HG03175 (cell line): ENCODE results near the gene PPIL4.

Experiments
- ATAC-seq: cut with Tn5 transposase; IDR thresholded peaks from one replicate; pipeline ENCODE4 v1.9.1; 2021; ENCODE audit warnings: mild to moderate bottlenecking, moderate library complexity; ENCODE audit not compliant: unreplicated experiment

PPIL4 gene, protein sequence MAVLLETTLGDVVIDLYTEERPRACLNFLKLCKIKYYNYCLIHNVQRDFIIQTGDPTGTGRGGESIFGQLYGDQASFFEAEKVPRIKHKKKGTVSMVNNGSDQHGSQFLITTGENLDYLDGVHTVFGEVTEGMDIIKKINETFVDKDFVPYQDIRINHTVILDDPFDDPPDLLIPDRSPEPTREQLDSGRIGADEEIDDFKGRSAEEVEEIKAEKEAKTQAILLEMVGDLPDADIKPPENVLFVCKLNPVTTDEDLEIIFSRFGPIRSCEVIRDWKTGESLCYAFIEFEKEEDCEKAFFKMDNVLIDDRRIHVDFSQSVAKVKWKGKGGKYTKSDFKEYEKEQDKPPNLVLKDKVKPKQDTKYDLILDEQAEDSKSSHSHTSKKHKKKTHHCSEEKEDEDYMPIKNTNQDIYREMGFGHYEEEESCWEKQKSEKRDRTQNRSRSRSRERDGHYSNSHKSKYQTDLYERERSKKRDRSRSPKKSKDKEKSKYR

DNA sequence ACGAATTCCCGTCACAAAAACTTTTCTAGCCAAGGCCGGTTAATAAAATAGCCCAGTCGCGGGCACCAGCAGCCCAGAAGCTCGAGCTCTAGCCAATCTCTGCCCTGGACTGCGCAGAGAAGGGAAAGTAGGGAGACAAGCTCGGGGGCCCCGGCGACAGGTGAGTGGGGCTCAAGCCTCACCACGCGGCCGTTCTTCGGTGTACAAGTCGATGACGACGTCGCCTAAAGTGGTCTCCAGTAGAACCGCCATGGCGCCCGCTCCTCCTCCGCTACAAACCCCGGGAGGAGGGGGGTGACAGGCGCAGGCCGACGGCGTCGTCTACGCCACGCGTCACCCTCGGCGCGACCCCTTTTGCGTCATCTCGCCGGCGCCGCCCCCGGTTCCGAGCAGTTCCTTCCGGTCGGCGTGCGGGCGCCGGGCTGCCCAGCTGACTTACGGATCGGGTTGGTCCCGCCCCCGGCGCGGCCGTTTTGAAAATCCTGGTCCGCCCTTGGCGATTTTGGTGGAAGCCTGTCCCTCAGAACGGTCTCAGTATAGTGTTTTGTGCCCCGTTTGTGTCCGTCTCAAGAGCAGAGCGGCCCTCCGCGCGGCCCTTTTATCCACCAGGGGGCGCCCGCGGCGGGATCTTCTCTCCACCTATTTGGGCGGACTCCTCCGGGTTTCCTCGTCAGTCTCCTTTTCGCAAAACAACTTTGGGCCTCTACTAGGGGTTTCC is at the start of gene PPIL4:
PPIL4 (minus strand) TSS at position 290 of the 718 bp plus-strand sequence; CDS start at position 252, 38 bp downstream.
- peak; percentile 88 for ATAC-seq

DNA sequence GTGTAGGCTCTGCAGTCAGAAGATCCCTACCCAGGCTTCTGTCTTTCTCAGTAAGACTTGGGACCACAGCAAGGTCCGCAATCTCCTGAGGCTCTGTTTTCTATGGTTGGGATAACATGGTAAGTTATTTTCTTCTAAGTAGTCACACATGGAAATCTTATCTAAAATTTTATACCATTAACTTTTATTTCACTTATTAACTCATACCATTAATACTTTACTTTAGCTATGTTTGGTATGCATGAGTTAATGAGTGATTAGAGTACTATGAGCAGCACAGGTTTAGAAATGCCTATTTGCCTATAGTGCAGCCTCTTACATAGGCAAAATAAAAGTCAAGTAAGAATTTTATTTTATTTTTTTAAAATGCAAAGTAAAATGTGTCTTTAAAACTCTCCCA is 47.6 kb upstream of the PPIL4 start:
- no peak for ATAC-seq

DNA sequence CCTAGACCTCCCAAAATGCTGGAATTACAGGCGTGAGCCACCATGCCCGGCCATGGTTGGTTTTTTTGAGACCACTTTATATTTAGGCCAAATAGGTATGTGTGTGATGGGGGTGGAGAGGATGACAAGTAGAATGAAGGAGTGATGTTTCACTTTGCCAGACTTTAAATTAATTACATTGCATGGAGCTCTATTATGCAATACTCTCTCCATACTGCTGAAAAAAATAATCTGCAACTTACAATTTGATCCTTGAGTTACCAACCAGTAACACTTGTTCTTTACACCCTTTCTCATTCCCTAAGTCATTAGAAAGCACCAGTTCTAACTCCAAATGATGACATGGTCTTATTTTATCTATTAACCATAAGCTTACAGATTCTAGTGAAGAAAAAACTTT is 47.1 kb upstream of the PPIL4 start:
- no peak for ATAC-seq

DNA sequence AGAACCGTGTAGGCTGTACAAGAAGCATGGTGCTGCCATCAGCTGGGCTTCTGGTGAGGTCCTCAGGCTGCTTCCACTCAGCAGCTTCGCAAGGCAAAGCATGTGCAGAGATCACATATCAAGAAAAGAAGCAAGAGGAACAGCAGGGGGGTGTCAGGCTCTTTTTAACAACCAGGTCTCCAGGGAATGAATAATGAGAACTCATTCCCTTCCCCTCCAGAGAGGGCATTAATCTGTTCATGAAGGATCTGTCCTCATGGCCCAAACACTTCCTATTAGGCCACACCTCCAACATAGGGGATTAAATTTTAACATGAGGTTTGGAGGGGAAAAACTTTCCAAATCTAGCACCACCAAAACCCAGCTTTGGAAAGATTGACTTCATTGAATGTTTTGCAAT is 40.3 kb upstream of the PPIL4 start:
- no peak for ATAC-seq

DNA sequence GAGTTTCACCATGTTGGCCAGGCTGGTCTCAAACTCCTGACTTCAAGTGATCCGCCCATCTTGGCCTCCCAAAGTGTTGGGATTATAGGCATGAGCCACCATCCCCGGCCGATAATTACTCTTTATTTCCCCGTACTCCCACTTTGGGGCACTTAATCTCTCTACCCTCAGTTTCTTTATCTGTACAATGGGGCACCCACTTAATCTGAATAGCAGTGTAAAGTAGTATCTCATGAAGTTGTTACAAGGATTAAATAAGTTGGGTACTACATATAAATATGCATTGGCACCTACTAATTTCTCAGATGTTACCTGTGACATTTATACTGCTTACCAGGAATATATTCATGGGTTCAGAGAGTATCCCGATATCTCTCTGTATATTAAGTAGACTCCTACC is 35.5 kb upstream of the PPIL4 start:
- ATAC-seq: no peak

DNA sequence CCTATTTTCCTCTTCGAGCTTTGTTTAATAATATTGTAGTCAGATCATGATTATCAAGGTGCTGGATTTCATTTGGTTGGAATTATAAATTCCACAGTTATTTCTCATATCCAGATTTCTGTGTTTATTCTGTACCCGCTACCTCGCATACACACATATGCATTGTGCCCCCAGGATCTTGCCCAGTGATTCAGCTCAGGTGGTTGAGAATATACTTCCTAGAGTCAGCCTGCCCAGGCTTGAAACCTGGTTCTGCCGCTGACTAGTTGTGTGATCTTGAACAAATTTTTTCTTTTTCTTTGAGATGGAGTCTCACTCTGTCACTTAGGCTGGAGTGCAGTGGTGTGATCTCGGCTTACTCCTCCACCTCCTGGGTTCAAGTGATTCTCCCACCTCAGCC is 35.0 kb upstream of the PPIL4 start:
- no peak for ATAC-seq

DNA sequence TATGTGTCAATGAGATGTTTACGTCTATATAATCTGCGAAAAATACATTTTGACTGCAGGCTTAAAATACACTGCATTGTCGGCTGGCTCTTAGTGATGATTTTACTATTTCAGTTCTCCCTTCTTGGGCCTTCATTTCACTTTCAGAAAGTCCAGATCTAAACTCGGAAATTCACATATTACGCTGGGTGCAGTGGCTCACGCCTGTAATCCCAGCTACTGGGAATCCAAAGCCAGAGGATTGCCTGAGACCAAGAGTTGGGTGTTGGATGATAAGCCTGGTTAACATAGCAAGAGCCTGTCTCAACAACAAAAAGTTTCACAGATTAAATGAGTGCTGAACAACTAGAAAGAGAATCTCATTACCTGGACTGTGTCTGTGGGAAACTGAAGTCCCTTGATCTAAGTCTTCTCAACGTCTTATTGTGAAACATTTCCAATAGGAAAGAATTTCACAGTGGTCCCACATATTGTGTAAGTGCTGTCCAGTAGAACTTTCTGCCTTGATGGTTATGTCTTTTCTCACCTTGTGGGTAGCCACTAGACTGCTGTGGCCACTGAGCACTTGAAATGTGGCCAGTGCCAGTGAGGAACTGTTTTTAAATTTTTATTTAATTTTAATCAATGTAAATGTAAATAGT is 22.2 kb upstream of the PPIL4 start:
- ATAC-seq: no peak

DNA sequence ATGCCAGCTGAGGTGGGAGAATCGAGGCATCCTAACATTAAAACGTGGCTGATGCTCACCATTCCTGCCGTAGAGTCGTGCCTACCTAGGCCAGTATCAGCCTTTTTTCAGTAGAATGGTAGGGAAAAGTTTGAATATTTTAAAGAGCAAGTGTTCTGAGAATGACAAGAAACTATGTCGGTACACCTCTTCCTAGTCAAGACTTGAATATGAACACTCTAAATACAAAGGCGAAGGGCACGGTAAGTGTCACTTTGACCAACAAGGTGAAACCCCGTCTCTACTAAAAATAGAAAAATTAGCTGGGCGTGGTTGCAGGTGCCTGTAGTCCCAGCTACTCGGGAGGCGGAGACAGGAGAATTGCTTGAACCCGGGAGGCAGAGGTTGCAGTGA is 21.3 kb upstream of the PPIL4 start:
- no peak for ATAC-seq

DNA sequence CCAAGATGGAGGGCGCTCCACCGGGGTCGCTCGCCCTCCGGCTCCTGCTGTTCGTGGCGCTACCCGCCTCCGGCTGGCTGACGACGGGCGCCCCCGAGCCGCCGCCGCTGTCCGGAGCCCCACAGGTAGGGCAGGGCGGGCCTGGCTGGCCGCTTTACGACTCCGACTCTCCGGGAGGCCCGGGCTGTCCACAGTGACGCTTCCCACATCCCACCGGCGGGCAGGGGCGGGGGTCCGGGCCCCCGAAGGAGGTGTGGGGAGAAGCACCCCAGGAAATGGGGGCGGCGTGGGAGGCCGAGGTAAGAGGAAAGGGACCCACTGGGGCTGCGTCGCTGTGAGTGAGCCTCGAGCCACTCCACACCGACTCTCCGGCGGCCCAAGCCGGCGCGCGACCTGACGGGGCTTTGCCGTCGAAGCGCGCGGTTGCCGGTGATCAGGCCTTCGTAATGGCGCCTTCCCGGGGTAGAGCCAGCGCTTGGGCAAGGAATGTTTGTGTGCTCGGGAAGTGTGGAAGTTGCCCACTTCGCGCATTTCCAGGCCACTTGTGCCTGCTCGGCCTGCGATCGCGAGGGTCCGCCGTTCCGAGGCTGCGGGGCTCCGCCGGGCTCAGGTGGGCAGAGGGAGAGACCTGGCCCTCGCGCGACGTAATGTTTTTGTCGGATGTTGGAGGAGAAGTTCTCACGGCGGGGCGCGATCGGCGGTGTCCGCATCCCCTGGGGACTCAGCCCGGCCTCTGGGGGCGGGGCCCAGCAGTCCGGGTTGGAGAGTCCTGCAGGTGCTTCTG is 20.8 kb upstream of the PPIL4 start:
- ATAC-seq: peak; percentile 28

DNA sequence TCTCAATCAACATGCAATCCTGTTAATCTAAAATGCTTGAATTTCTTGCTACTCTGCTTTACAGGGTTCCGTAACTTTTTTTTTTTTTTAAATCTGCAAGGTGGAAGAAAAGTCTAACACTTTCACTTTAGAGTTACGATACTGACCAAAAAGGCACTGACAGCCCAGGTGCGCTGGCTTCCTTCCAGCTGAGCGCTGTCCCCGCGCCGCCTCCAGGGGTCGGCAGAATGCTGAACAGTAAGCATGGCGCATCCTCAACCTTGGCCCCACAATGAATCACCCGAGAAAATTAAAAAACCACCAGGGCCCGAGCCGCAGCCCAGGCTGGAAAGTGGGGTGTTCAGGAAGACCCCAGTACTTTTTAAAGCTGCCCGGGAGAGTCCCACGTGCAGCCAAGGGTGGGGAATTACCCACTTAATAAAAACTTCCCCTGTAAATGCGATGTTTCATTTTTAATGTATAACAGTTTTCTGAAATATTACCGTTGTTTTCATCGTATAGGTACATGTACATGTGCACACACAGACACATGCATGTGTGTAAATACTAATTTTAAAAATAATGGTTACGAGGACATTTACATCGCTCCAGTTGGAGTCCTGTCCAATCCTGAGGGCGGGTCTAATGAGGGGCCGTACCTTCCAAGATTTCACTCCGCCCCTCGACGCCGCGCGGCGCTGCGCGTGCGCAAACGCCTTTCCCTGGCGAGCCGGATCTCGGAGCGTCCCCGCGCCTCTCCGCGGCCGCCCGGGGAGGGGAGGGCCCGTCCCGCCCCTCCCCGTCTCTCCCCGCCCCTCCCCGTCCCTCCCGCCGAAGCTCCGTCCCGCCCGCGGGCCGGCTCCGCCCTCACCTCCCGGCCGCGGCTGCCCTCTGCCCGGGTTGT is 19.9 kb upstream of the PPIL4 start, which contains the start of gene GINM1:
GINM1 (plus strand) TSS at position 849 of the 883 bp plus-strand sequence. CDS start 40 bp downstream, outside the sequence.
- peak; percentile 82 for ATAC-seq

DNA sequence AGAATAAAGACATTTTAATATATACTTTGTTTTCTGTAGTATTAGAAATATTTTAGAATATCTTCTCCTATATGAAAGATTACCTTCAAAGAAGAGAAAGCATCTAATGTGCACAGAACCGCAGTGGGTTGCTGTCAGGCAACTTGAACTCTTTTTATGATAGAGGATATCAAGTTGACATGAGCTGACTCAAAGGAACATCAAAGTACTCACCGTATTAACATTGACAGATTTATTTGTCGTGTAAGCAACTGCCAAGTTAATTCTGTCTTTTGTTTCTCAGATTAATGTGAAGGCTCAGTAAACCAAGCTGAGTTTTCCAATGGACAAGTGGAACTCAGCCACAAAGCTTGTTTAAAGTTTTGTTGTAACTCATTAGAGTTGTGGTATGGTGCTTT is 18.1 kb upstream of the PPIL4 start:
- no peak for ATAC-seq

DNA sequence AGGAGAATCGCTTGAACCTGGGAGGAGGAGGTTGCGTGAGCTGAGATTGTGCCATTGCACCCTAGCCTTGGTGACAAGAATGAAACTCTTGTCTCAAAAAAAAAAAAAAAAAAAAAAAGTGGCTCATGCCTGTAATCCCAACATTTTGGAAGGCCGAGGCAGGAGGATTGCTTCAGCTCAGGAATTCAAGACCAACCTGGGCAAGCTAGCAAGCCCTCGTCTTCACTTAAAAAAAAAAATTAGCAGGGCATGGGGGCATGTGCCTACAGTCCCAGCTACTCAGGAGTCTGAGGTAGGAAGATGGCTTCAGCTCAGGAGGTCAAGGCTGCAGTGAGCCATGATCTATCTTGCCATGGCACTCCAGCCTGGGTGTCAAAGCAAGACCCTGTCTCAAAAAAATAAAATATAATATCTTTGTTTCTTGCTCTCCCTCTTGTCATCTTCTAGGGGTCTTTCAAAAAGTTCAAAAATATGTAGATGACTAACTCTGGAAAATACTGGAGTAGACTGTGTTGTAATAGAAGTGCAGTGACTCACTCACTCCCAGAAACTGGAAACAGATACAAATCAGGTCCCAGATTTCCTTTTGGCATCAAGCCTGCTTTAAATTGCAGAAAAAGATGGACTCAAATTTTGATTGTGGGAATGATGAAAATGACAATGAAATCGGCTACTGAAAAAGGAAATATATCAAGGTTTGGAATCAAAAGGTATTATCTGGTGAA is 17.5 kb upstream of the PPIL4 start:
- ATAC-seq: no peak

DNA sequence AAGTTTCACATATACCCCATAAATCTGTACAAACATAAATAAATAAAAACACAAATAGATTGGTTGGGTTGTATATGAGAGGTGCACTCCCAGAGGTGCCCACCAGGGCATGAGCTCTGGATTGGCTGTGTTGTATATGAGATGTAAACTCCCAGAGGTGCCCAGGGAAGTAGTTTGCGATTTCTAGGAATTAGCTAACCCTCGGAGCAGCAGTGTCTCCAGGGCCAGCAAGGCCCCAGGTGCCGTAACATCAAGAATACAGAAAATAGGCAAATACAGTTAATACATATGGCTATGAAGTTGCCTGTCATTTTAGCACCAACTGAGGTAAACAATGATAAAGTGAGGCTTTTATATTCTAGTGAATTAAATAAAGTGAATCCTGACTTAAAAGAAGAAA is 14.9 kb upstream of the PPIL4 start:
- no peak for ATAC-seq

DNA sequence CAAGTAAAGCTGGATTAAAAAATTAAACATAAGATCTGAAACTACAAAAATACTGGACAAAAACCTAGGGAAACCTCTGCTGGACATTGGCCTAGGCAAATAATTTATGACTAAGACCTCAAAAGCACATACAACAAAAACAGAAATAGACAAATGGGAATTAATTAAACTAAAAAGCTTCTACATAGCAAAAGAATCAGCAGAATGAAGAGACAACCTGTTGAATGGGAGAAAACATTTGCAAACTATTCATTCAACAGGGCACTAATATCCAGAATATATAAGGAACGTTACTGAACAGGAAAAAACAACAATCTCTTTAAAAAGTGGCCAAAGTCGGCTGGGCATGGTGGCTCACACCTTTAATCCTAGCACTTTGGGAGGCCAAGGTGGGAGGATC is 13.5 kb upstream of the PPIL4 start:
- ATAC-seq: no peak

DNA sequence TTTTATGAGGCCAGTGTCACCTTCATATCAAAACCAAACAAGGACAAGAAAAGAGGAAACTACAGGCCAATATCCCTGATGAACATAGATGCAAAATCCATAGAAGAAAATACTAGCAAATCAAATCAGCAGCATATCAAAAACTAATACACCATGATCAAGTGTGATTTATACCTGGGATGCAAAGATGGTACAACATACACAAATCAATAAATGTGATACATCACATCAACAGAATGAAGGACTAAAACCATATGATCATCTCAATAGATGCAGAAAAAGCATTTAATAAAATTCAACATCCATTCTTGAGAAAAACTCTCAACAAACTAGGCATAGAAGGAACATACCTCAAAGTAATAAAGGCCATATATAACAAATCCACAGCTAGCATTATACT is 12.2 kb upstream of the PPIL4 start:
- ATAC-seq: no peak

DNA sequence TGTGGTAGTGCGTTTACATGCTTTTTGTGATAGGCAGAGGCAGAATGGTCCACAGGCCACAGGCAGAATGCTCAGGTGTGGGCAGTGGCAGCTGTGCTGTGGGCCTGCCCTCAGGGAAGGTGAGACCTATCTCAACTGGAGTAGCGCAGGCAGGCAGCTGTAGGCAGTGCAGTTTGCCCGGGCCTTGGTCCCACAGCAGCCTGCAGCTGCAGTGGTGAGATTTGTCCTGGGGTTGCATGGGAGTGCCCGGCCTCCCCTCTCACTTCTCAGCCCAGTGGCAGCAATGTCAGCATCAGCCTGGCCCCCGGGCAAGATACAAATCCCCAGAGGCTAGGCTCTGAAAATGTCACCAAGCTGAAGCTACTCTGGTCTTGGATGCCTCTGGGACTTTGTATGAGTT is 6.1 kb upstream of the PPIL4 start:
- no peak for ATAC-seq

DNA sequence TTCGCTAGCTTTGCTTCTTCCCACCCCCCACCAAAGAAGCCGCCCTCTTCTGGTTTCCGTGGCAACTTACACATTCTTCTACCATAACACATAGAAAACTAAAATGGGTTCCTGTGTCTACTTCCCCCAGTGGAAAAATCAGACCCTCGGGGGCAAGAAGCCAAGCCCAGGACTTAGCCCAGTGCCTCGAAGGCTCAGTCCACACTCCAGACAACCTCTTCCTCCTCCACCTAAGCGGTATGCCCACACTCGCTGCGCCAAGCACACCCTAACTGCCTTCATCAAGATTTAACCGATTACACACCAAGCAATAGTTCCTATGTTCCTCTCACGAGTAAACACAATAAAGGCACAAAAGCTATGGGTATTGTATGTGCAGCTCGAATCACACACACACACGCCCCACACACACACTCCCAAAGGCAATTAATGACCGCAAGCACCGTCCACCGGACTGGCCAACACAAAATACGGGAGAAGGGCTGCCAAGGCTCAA is 537 bp downstream of the PPIL4 start:
- ATAC-seq: peak; percentile 41

DNA sequence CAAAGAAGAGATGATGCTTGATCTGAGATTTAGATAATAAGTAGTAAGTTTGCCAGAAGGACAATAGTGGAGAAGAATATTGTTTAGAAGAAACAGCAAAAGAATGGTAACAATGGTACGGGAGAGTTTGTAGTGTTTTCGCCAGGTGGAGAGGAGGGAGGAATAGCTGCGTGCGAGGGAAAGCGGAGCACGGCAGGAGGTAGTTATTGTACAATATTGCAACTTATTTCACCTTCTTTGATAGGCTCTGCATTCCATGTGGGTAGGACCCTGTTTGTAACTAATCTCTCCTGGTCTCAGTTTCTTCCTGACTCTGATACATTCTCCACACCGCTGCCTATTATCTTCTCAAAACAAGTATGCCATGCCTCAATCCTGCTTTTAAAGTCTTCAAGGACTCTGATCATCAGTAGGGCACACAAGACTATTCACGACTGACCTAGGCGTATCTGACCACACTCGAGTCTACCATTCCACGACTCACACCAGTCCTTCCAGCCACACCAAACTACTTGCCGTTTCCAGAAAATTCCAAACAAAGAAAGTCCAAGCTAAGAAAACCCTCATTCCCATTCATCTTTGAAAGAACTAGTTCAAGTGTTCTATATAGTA is 1.1 kb downstream of the PPIL4 start:
- ATAC-seq: peak; percentile 2

DNA sequence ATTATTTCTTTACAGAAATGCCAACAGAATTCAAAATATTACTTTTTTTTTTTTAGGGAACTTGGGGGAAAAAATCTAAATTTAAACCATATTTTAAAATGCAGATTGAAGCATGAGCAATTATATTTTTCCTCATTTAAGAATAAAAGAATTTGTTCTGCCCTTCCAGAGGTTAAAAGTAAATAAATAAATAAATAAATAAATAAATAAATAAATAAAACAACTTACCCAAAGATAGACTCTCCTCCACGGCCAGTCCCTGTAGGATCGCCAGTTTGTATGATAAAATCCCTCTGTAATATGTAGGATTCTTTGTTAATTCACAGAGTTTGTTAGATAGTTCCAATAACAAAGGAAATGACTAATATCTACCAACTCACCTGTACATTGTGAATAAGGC is 4.7 kb downstream of the PPIL4 start:
- ATAC-seq: no peak
